RCC 7860 (cell line): ENCODE measurements around the gene YTHDF1.

Source experiments
- DNase-seq: peaks from one replicate; pipeline ENCODE4 v3.0.0-alpha.2; 2015; ENCODE audit warnings: low spot score
- FAIRE-seq: peaks from 2 replicates; lab custom pipeline; 2012; peaks lifted over from hg19 to GRCh38; lab: Jason Lieb, UNC

Gene YTHDF1

GRCh38 chr20:63187338-63188158 lies 28.4 kb downstream of the YTHDF1 start:
- no peak for FAIRE-seq

DNA sequence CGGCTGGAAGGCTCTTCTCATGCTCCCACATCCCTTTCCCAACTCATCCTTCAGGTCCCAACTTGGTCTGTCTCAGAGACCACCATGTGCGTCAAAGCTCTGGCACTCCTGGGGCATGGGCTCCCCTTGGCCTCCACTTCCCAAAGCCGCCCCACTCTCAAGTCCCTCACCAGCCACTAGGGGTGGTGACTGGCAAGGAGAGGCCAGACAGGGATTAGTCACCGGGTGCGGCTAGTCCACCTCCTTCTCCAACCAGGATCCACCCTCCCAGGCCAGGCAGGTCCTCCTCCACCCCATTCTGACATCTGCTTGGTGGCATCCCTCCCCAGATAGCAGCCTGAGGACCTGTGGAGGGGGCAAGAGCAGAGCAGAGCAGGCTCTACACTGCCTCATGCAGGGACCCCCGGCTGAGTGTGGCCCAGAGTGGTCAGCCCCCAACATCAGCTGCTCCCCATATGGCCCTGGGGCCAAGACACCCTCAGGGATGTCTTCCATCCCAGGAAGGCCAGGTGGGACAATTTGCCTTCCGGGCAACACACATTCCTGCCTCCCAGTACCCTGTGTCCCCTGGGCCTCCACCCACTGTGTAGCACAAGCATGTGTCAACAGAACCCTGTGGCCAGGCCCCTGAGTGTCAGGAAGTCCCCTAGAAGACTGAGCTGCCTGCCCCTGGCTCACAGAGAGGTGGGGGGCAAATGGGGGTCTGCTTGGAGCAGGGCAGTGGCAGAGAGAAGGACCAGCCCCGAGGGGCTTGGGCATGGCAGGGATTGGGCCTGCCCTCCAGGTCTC lies 29.2 kb downstream of the YTHDF1 start:
- FAIRE-seq (no peak), DNase-seq (no peak)

More at GRCh38 chr20:63187338-63188158, 28.4 kb downstream of the YTHDF1 start:
- DNase-seq, result no peak

DNA sequence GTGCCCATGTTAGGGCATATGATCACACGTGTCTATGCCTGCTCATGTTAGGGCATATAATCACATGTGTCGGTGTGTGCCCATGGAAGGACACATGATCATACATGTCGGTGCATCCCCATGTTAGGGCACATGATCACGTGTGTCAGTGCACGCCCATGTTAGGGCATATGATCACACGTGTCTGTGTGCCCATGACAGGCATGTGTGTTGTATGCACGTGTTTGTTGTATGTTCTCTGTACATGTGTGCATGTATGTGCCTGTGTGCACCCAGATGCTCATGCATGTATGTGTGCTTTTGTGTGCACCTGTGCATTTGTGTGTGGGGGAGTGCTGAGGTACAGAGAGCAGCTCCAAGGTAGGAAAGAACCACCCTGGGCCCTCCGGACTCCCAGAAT lies 29.8 kb downstream of the YTHDF1 start:
- FAIRE-seq (no peak), DNase-seq (no peak)

DNA sequence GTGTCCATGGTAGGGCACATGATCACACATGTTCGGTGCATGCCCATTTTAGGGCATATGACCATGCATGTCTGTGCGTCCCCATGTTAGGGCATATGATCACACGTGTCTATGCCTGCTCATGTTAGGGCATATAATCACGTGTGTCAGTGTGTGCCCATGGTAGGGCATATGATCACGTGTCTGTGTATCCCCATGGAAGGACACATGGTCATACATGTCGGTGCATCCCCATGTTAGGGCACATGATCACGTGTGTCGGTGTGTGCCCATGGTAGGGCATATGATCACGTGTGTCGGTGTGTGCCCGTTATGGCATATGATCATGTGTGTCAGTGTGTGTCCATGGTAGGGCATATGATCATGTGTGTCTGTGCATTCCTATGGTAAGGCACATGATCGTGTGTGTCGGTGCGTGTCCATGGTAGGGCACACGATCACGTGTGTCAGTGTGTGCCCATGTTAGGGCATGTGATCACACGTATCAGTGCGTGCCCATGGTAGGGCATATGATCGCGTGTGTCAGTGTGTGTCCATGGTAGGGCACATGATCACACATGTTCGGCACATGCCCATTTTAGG lies 30.6 kb downstream of the YTHDF1 start:
- no peak for DNase-seq
- FAIRE-seq, result no peak

GRCh38 chr20:63183422-63184146 lies 32.3 kb downstream of the YTHDF1 start:
- peak; percentile 31 for DNase-seq
- no peak for FAIRE-seq

DNA sequence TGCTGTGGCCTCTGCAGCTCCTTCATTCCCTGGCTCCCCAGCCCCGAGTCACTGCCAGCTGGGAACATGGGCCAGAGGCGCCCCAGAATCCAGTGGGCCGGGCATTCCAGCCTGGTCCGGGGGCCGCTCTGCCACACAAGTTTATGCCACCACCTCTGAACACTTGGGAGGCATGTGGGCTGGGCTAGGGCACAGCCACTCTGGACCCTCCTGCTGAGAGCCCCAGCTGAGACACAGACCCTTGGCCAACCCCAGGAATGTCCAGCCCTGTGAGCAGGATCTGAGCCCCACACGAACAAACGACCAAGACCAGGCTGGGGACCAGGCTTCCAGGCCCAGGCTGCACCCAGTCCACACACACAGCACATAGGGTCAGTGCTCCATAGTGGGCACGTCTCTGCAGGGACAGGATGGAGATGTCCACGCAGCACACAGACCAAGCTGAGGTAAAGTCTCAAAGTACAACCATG lies 33.0 kb downstream of the YTHDF1 start:
- no peak for FAIRE-seq
- no peak for DNase-seq

- DNase-seq, result no peak
- FAIRE-seq, result no peak
Observed at GRCh38 chr20:63182425-63182824, 33.5 kb downstream of the YTHDF1 start.

DNA sequence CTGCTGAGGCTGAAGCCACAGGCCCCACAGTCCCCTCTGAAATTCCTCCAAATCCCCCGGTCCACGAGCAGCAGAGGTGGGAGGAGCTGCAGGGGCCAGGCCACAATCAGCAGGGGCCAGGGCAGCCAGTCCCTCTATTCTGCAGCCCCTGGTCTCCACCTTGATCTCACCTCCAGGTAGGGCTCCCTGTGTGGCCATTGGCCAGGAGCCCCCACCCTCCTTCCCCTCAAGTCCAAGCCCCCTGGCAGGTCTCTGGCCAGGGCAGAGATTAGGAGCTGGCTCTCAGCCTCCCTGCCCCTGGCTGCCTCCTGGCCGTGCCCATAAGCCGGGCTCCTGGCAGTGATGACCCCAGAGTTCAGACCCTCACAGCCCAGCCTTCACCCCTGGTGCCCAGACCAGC lies 34.7 kb downstream of the YTHDF1 start:
- FAIRE-seq (no peak), DNase-seq (no peak)

GRCh38 chr20:63180569-63181185 lies 35.3 kb downstream of the YTHDF1 start:
- DNase-seq, result no peak
- no peak for FAIRE-seq

GRCh38 chr20:63179687-63180568 lies 36.0 kb downstream of the YTHDF1 start:
- FAIRE-seq (no peak), DNase-seq (no peak)

GRCh38 chr20:63178889-63179686 lies 36.8 kb downstream of the YTHDF1 start:
- DNase-seq (peak; percentile 35), FAIRE-seq (no peak)

GRCh38 chr20:63178446-63178820 lies 37.5 kb downstream of the YTHDF1 start:
- FAIRE-seq (no peak), DNase-seq (no peak)

DNA sequence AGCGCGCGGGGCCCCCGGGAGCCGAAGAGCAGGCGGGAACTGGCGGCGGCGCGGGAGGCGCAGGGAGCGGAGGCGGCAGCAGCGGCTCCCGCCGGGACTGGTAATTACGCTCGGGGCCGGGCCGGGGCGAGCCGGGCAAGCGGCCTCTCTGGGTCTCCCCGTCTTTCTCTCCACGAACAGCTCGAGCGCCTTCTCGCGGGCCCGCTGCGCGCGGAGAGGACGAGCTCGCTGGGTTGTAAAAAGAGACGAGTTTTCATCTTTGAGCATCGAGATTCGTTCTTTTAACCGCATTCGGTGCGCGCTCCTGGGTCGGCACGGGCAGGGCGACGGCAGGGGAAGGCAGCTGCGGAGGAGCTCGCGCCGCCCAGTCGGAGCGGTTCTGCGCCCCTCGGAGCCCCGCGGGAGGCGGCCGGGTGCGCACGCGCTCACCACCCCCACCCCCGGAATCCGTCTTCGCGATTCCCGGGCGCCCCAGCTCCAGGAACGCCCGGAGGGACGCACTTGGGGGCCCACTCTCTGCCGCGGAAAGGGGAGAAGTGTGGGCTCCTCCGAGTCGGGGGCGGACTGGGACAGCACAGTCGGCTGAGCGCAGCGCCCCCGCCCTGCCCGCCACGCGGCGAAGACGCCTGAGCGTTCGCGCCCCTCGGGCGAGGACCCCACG lies 38.0 kb downstream of the YTHDF1 start:
- FAIRE-seq (no peak), DNase-seq (no peak)

GRCh38 chr20:63177134-63177784 lies 38.7 kb downstream of the YTHDF1 start:
- DNase-seq, result no peak
- FAIRE-seq, result no peak

DNA sequence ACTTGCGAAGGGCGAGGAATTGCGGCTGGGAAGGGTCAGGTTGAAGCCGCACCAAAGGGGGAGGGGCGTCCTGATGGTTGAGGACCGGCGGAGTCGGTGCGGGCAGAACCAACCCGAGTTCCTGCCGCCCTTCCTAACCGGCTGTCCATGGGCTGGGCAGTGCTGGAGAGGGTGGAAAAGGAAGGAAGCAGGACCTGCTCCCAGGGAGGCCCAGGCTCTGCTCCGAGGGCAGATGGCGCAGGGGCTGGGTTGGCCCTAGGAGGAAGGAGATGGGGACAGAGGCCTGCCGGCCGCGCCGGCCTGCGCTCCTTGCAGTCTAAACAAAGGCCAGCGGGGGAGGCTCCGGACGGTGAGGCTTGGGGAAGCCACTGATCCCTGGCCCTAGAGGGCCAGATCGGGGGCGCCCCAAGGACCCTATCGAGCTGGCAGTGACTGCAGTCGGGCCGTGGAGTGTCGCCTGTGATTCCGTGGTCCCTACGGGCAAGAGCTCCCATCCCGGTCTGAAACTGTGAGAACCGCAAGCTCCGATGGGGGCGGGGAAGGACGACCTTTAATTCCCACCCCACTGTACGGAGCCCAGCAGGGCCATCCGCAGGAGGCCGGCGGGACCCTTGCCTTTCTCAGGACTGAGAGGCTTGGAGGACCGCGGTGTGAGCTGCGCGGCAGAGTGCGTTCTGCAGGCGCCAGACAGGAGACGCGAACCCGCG lies 39.4 kb downstream of the YTHDF1 start:
- DNase-seq, result no peak
- no peak for FAIRE-seq

- no peak for FAIRE-seq
- no peak for DNase-seq
Observed at GRCh38 chr20:63176034-63176426, 39.9 kb downstream of the YTHDF1 start.
